Mesenchymal stem cell (in vitro differentiated cells and primary cell): ENCODE results near the gene IFNA1.

Experiments
- DNase-seq: peaks from one replicate; pipeline ENCODE4 v3.0.0-alpha.2; 2013
- H2AFZ ChIP-seq: one replicate; pipeline ENCODE4 v1.6.1; 2013; ENCODE audit warnings: low read depth, mild to moderate bottlenecking, control low read depth, inconsistent platforms, low read length, moderate library complexity
- H2AK5ac ChIP-seq: 2 replicates; pipeline ENCODE4 v1.6.1; 2013; ENCODE audit warnings: low read length, moderate library complexity, mild to moderate bottlenecking, inconsistent platforms; ENCODE audit not compliant: severe bottlenecking
- H2BK120ac ChIP-seq: one replicate; pipeline ENCODE4 v1.6.1; 2013; ENCODE audit warnings: low read depth, mild to moderate bottlenecking, inconsistent platforms, low read length, moderate library complexity
- H2BK12ac ChIP-seq, 2 experiments: one replicate each; pipeline ENCODE4 v1.6.1; 2013; ENCODE audit warnings: inconsistent platforms in 2 of 2, low read length in 2 of 2, mild to moderate bottlenecking in 2 of 2, moderate library complexity in 2 of 2, control low read depth in 1 of 2
- H2BK15ac ChIP-seq: one replicate; pipeline ENCODE4 v1.6.1; 2013; ENCODE audit warnings: mild to moderate bottlenecking, low read depth, inconsistent platforms; ENCODE audit not compliant: poor library complexity, severe bottlenecking
- H2BK5ac ChIP-seq: 2 replicates; pipeline ENCODE4 v1.6.1; 2013; ENCODE audit warnings: low read depth, mild to moderate bottlenecking, low read length, control low read depth, inconsistent platforms; ENCODE audit not compliant: poor library complexity, severe bottlenecking
- H3K14ac ChIP-seq, 2 experiments: one replicate each; pipeline ENCODE4 v1.6.1; 2013; ENCODE audit warnings: inconsistent platforms in 2 of 2, low read length in 2 of 2, control low read depth in 1 of 2, mild to moderate bottlenecking in 1 of 2, moderate library complexity in 1 of 2
- H3K18ac ChIP-seq, 2 experiments: one replicate each; pipeline ENCODE4 v1.6.1; 2013; ENCODE audit warnings: inconsistent platforms in 2 of 2, low read length in 2 of 2, control low read depth in 1 of 2, low read depth in 1 of 2, mild to moderate bottlenecking in 1 of 2
- H3K23ac ChIP-seq, 2 experiments: one replicate each; pipeline ENCODE4 v1.6.1; 2013; ENCODE audit warnings: inconsistent platforms in 2 of 2, low read length in 2 of 2, mild to moderate bottlenecking in 2 of 2, moderate library complexity in 2 of 2, control low read depth in 1 of 2
- H3K27ac ChIP-seq: 2 replicates; pipeline ENCODE4 v1.5.1; 2013; ENCODE audit warnings: mild to moderate bottlenecking, moderate library complexity, low read length, control low read depth, inconsistent platforms; ENCODE audit not compliant: poor library complexity, severe bottlenecking
- H3K27me3 ChIP-seq, 2 experiments: 2 replicates each; pipeline versions ENCODE4 v1.6.1 to v1.7.0; 2013; ENCODE audit warnings: low read length in 2 of 2, mild to moderate bottlenecking in 2 of 2, moderate library complexity in 2 of 2, control low read depth in 1 of 2, inconsistent platforms in 1 of 2; ENCODE audit not compliant: control insufficient read depth in 1 of 2, insufficient read depth in 1 of 2
- H3K36me3 ChIP-seq, 2 experiments: 2 replicates each; pipeline versions ENCODE4 v1.6.1 to v1.7.0; 2013; ENCODE audit warnings: low read length in 2 of 2, control low read depth in 1 of 2, inconsistent platforms in 1 of 2, low read depth in 1 of 2, mild to moderate bottlenecking in 1 of 2; ENCODE audit not compliant: insufficient read depth in 2 of 2, control insufficient read depth in 1 of 2
- H3K4ac ChIP-seq, 2 experiments: one replicate each; pipeline ENCODE4 v1.6.1; 2013; ENCODE audit warnings: inconsistent platforms in 2 of 2, low read length in 2 of 2, mild to moderate bottlenecking in 2 of 2, moderate library complexity in 2 of 2, control low read depth in 1 of 2, low read depth in 1 of 2
- H3K4me1 ChIP-seq: 2 replicates; pipeline ENCODE4 v1.6.1; 2013; ENCODE audit warnings: low read depth, low read length, control low read depth; ENCODE audit not compliant: control insufficient read depth, insufficient read depth
- H3K4me2 ChIP-seq: 2 replicates; pipeline ENCODE4 v1.6.1; 2013; ENCODE audit warnings: low read length, mild to moderate bottlenecking, inconsistent platforms; ENCODE audit not compliant: poor library complexity, severe bottlenecking
- H3K4me3 ChIP-seq, 2 experiments: 2 replicates each; pipeline versions ENCODE4 v1.5.1 to v1.7.0; 2013; ENCODE audit warnings: low read length in 2 of 2, mild to moderate bottlenecking in 2 of 2, control low read depth in 1 of 2, low read depth in 1 of 2; ENCODE audit not compliant: insufficient read depth in 1 of 2
- H3K79me1 ChIP-seq: replicated peaks from 2 replicates; pipeline ENCODE4 v1.6.1; 2013; ENCODE audit warnings: mild to moderate bottlenecking, control low read depth, low read length, inconsistent platforms; ENCODE audit not compliant: poor library complexity, severe bottlenecking
- H3K9ac ChIP-seq: 2 replicates; pipeline ENCODE4 v1.7.0; 2013; ENCODE audit warnings: mild to moderate bottlenecking, low read length, moderate library complexity
- H3K9me3 ChIP-seq: 2 replicates; pipeline ENCODE4 v1.7.0; 2013; ENCODE audit warnings: mild to moderate bottlenecking, low read length; ENCODE audit not compliant: control insufficient read depth
- H4K8ac ChIP-seq: one replicate; pipeline ENCODE4 v1.6.1; 2013; ENCODE audit warnings: inconsistent platforms, mild to moderate bottlenecking, low read length, moderate library complexity
- H4K91ac ChIP-seq: one replicate; pipeline ENCODE4 v1.6.1; 2013; ENCODE audit warnings: mild to moderate bottlenecking, low read length, inconsistent platforms
- WGBS: methylation state at CpG from one replicate; pipeline ENCODE4 v1.1.7; 2013; ENCODE audit warnings: mixed read lengths; 5-methylcytosine and 5-hydroxymethylcytosine counted together

IFNA1 gene

GRCh38 chr9:21415493-21416267 is 24.6 kb upstream of the IFNA1 start:
- H3K14ac ChIP-seq = no peak overlapping the region
- H3K23ac ChIP-seq = no peak overlapping the region
- H3K4me3 ChIP-seq = no peak overlapping the region
- no peaks in the 10 kb centered on the region for H3K9me3 ChIP-seq
- no peak overlapping the region for H3K27ac ChIP-seq
- H4K8ac ChIP-seq = no peak overlapping the region
- no peak for DNase-seq
- H3K4me1 ChIP-seq = peaks cover 4% of the 10 kb centered on the region
- H3K4ac ChIP-seq = no peak overlapping the region
- WGBS = 92% methylated on average over 4 of the region's 5 CpGs
- no peak overlapping the region for H2BK12ac ChIP-seq
- H3K27me3 ChIP-seq = no peaks in the 10 kb centered on the region
- H3K18ac ChIP-seq = no peak overlapping the region
- no peak overlapping the region for H2BK15ac ChIP-seq
- no peak overlapping the region for H3K4me2 ChIP-seq
- no peak overlapping the region for H2AK5ac ChIP-seq
- H2BK120ac ChIP-seq = no peak overlapping the region
- H3K36me3 ChIP-seq = no peaks in the 10 kb centered on the region
- no peak overlapping the region for H3K9ac ChIP-seq
- H3K79me1 ChIP-seq = no peaks in the 10 kb centered on the region
- H2AFZ ChIP-seq = no peak overlapping the region
- H2BK5ac ChIP-seq = no peak overlapping the region
- no peak overlapping the region for H4K91ac ChIP-seq

- Histone ChIP-seq H3K14ac (no peak overlapping the region), H3K4me2 (no peak overlapping the region), H3K4me3 (no peak overlapping the region), H3K4me1 (no peaks in the 10 kb centered on the region), H2AFZ (no peak overlapping the region), H3K23ac (no peak overlapping the region), H3K36me3 (no peaks in the 10 kb centered on the region), H2AK5ac (no peak overlapping the region), H3K9ac (no peak overlapping the region), H4K8ac (no peak overlapping the region), H2BK12ac (no peak overlapping the region), H2BK5ac (no peak overlapping the region), H3K79me1 (no peaks in the 10 kb centered on the region), H3K4ac (no peak overlapping the region), H3K27me3 (peaks cover 4 to 6% of the 10 kb centered on the region in 2 experiments), H3K18ac (no peak overlapping the region), H3K9me3 (no peaks in the 10 kb centered on the region), H4K91ac (no peak overlapping the region), H2BK15ac (no peak overlapping the region), H2BK120ac (no peak overlapping the region), H3K27ac (no peak overlapping the region)
- DNase-seq = no peak
- no CpG with 5 or more reads among the region's 1 CpG for WGBS
Measured at GRCh38 chr9:21428235-21428634, 12.0 kb upstream of the IFNA1 start.

GRCh38 chr9:21429191-21429590 is 11.0 kb upstream of the IFNA1 start:
- Histone ChIP-seq H3K4me2 (no peak overlapping the region), H3K23ac (no peak overlapping the region), H4K8ac (no peak overlapping the region), H3K9ac (no peak overlapping the region), H2BK15ac (no peak overlapping the region), H2BK120ac (no peak overlapping the region), H3K4me1 (no peaks in the 10 kb centered on the region), H2AFZ (no peak overlapping the region), H3K27ac (no peak overlapping the region), H3K9me3 (no peaks in the 10 kb centered on the region), H3K27me3 (peaks cover 4 to 10% of the 10 kb centered on the region in 2 experiments), H2AK5ac (no peak overlapping the region), H4K91ac (no peak overlapping the region), H2BK12ac (no peak overlapping the region), H3K4ac (no peak overlapping the region), H3K14ac (no peak overlapping the region), H3K79me1 (no peaks in the 10 kb centered on the region), H3K36me3 (no peaks in the 10 kb centered on the region), H2BK5ac (no peak overlapping the region), H3K18ac (no peak overlapping the region), H3K4me3 (no peak overlapping the region)
- WGBS = 91% methylated on average over 2 of the region's 2 CpGs
- DNase-seq = no peak

GRCh38 chr9:21432672-21433425 is 7.4 kb upstream of the IFNA1 start:
- H3K27me3 ChIP-seq = peaks cover 0 to 10% of the 10 kb centered on the region in 2 experiments
- DNase-seq = no peak
- no peak overlapping the region for H3K4me3 ChIP-seq
- H3K27ac ChIP-seq = no peak overlapping the region
- H3K9me3 ChIP-seq = no peaks in the 10 kb centered on the region
- H2BK120ac ChIP-seq = no peak overlapping the region
- 100% methylated on average over 1 of the region's 2 CpGs for WGBS
- no peak overlapping the region for H3K18ac ChIP-seq
- no peaks in the 10 kb centered on the region for H3K36me3 ChIP-seq
- H4K8ac ChIP-seq = no peak overlapping the region
- H2BK15ac ChIP-seq = no peak overlapping the region
- no peak overlapping the region for H2BK5ac ChIP-seq
- H4K91ac ChIP-seq = no peak overlapping the region
- H3K4me1 ChIP-seq = no peaks in the 10 kb centered on the region
- no peak overlapping the region for H2AFZ ChIP-seq
- H3K14ac ChIP-seq = no peak overlapping the region
- H3K9ac ChIP-seq = no peak overlapping the region
- H2BK12ac ChIP-seq = no peak overlapping the region
- no peak overlapping the region for H3K4ac ChIP-seq
- H2AK5ac ChIP-seq = no peak overlapping the region
- no peak overlapping the region for H3K4me2 ChIP-seq
- no peaks in the 10 kb centered on the region for H3K79me1 ChIP-seq
- H3K23ac ChIP-seq = no peak overlapping the region
